Smooth muscle cell (in vitro differentiated cells): Measurements from ENCODE around the gene ST6GALNAC6. TPM values are rescaled to one million over a fixed set of nuclear protein-coding genes. Genes with fewer than 3 reads are reported as not detected.

Source experiments
- DNase-seq: peaks from one replicate; lab custom pipeline; 2025; ENCODE audit not compliant: unreplicated experiment; lab: John Stamatoyannopoulos, UW
- H2AFZ ChIP-seq: fragments of 200-600 bp; sonication (generic); 2 replicates; pipeline ENCODE4 v1.6.0; 2016; ENCODE audit warnings: antibody characterized with exemption, low read depth, mild to moderate bottlenecking
- H3F3A ChIP-seq: fragments of 200-600 bp; sonication (generic); 2 replicates; pipeline ENCODE4 v1.6.0; 2017; ENCODE audit warnings: antibody characterized with exemption, low read depth
- H3K27ac ChIP-seq: fragments of 200-600 bp; sonication (generic); 2 replicates; pipeline ENCODE4 v1.5.1; 2016; ENCODE audit warnings: low read depth, mild to moderate bottlenecking
- H3K27me3 ChIP-seq: fragments of 200-600 bp; sonication (generic); 2 replicates; pipeline ENCODE4 v1.6.1; 2016; ENCODE audit warnings: low read depth, mild to moderate bottlenecking
- H3K36me3 ChIP-seq: fragments of 200-600 bp; sonication (generic); 2 replicates; pipeline ENCODE4 v1.5.1; 2016; ENCODE audit warnings: low read depth
- H3K4me1 ChIP-seq: fragments of 200-600 bp; sonication (generic); 2 replicates; pipeline ENCODE4 v1.5.1; 2016; ENCODE audit warnings: low read depth
- H3K4me2 ChIP-seq: fragments of 200-600 bp; sonication (generic); 2 replicates; pipeline ENCODE4 v1.6.0; 2016; ENCODE audit warnings: mild to moderate bottlenecking
- H3K4me3 ChIP-seq: fragments of 200-600 bp; sonication (generic); 2 replicates; pipeline ENCODE4 v1.5.1; 2016; ENCODE audit warnings: mild to moderate bottlenecking
- H3K79me2 ChIP-seq: fragments of 200-600 bp; sonication (generic); 2 replicates; pipeline ENCODE4 v1.6.0; 2016; ENCODE audit warnings: low read depth, mild to moderate bottlenecking
- H3K9ac ChIP-seq: fragments of 200-600 bp; sonication (generic); 2 replicates; pipeline ENCODE4 v1.6.0; 2016; ENCODE audit warnings: low read depth
- H3K9me3 ChIP-seq: fragments of 200-600 bp; sonication (generic); replicated peaks from 2 replicates; pipeline ENCODE4 v1.5.1; 2016; ENCODE audit warnings: low read depth
- H4K20me1 ChIP-seq: fragments of 200-600 bp; sonication (generic); 2 replicates; pipeline ENCODE4 v1.6.0; 2016; ENCODE audit warnings: low read depth
- CTCF ChIP-seq: fragments of 200-600 bp; sonication (generic); IDR thresholded peaks from 2 replicates; pipeline ENCODE4 v1.5.1; 2017; ENCODE audit warnings: borderline replicate concordance, mild to moderate bottlenecking, antibody characterized with exemption; ENCODE audit not compliant: insufficient read depth, poor library complexity, severe bottlenecking
- WGBS: methylation state at CpG from one replicate; pipeline ENCODE4 v1.1.7; 2016; ENCODE audit warnings: low lambda C conversion rate; 5-methylcytosine and 5-hydroxymethylcytosine counted together
- polyA plus RNA-seq: library from polyadenylated mRNA; unstranded; fragments of >200 nt; fragmentation: Nextera tagmentation; extraction: Ambion mirVana; gene quantifications from 2 replicates; pipeline ENCODE4 v1.2.1, GENCODE V29; 2016
- total RNA-seq: library from RNA; depleted of rRNA; stranded (reverse); fragments of >200 nt; gene quantifications from 2 replicates; pipeline ENCODE4 v1.2.3, GENCODE V29; 2014

ST6GALNAC6 gene
- total and polyA plus RNA-seq, 2 experiments from 2014 or later: 36.4 to 65.8 TPM

GRCh38 chr9:127887792-127888191 is 11.6 kb downstream of the ST6GALNAC6 start:
- WGBS: 92% methylated on average over 2 of the region's 2 CpGs
- no peaks in the 10 kb centered on the region for H3K9me3 ChIP-seq
- H3K36me3 ChIP-seq: no peaks in the 10 kb centered on the region
- peaks cover 16% of the 10 kb centered on the region for H4K20me1 ChIP-seq
- no peak overlapping the region for H2AFZ ChIP-seq
- no peak overlapping the region for H3K4me3 ChIP-seq
- H3K79me2 ChIP-seq: no peaks in the 10 kb centered on the region
- H3K27ac ChIP-seq: no peak overlapping the region
- H3K9ac ChIP-seq: no peak overlapping the region
- DNase-seq: no peak
- H3K27me3 ChIP-seq: no peaks in the 10 kb centered on the region
- H3F3A ChIP-seq: no peaks in the 10 kb centered on the region
- H3K4me2 ChIP-seq: no peak overlapping the region
- no peaks in the 10 kb centered on the region for H3K4me1 ChIP-seq
- TF ChIP-seq CTCF: no peak

GRCh38 chr9:127886401-127886972 is 12.9 kb downstream of the ST6GALNAC6 start:
- H3K4me2 ChIP-seq: no peak overlapping the region
- no peak for DNase-seq
- no peak for TF ChIP-seq CTCF
- peaks cover 16% of the 10 kb centered on the region for H4K20me1 ChIP-seq
- H2AFZ ChIP-seq: no peak overlapping the region
- H3K9me3 ChIP-seq: no peaks in the 10 kb centered on the region
- WGBS: 96% methylated on average over 18 of the region's 18 CpGs
- H3K27ac ChIP-seq: no peak overlapping the region
- no peaks in the 10 kb centered on the region for H3K27me3 ChIP-seq
- H3K36me3 ChIP-seq: no peaks in the 10 kb centered on the region
- H3K79me2 ChIP-seq: no peaks in the 10 kb centered on the region
- no peaks in the 10 kb centered on the region for H3F3A ChIP-seq
- H3K4me1 ChIP-seq: no peaks in the 10 kb centered on the region
- no peak overlapping the region for H3K4me3 ChIP-seq
- no peak overlapping the region for H3K9ac ChIP-seq

GRCh38 chr9:127885508-127886281 is 13.7 kb downstream of the ST6GALNAC6 start:
- Histone ChIP-seq H3K27me3 (no peaks in the 10 kb centered on the region), H3K9me3 (no peaks in the 10 kb centered on the region), H3K4me3 (no peak overlapping the region), H2AFZ (no peak overlapping the region), H3F3A (no peaks in the 10 kb centered on the region), H3K9ac (no peak overlapping the region), H3K79me2 (no peaks in the 10 kb centered on the region), H4K20me1 (peaks cover 9% of the 10 kb centered on the region), H3K4me1 (no peaks in the 10 kb centered on the region), H3K4me2 (no peak overlapping the region), H3K27ac (no peak overlapping the region), H3K36me3 (no peaks in the 10 kb centered on the region)
- no peak for DNase-seq
- 85% methylated on average over 12 of the region's 13 CpGs for WGBS
- no peak for TF ChIP-seq CTCF
